ENCODE data around the gene LMBRD2. TPM values are rescaled to one million over a fixed set of nuclear protein-coding genes. Genes with fewer than 3 reads are reported as not detected.

LMBRD2 gene
- total RNA-seq, 1 donor from 2014 or later = 6.4 TPM

DNA sequence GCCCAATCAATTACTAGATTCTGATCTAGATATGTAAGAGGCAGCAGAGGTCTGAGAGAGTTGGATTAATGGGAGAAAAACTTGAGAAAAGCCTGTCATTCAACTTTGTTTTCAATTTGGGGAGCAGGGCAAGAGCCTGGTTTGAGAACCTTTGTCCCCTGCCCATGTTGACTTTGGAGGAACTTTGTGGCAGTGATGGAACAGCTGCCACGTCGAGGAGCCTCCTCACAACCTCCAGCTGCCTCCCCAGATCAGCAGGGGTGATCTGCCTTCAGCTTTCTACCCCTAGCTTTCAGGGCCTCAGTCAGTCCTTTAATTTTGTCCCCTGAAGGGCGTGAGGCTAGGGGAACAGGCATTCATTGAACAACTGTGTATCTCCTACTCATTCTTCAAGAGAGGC is 8.9 kb upstream of the LMBRD2 start:
- Mint-ChIP-seq H3K27me3 (ENCODE audit: low read depth, unreplicated experiment) (no peaks in the 10 kb centered on the region), H3K36me3 (ENCODE audit: low read depth, unreplicated experiment) (peaks cover 7% of the 10 kb centered on the region), H3K4me3 (ENCODE audit: unreplicated experiment) (no peak overlapping the region), H3K27ac (ENCODE audit: unreplicated experiment) (no peak overlapping the region), H3K9me3 (ENCODE audit: unreplicated experiment) (peaks cover 1% of the 10 kb centered on the region), H3K4me1 (ENCODE audit: low read depth, unreplicated experiment) (peaks cover 27% of the 10 kb centered on the region)
- Histone ChIP-seq H2AFZ (ENCODE audit: low read depth, low read length) (no peak overlapping the region), H3K27ac (ENCODE audit: low read depth, low read length) (no peak overlapping the region), H3K27me3 (ENCODE audit: insufficient read depth, low read length) (no peaks in the 10 kb centered on the region), H3K9me3 (ENCODE audit: insufficient read depth, low read depth, low read length) (no peaks in the 10 kb centered on the region), H3K9ac (ENCODE audit: low read length) (no peak overlapping the region), H3K4me2 (ENCODE audit: low read length) (no peak overlapping the region), H3K36me3 (ENCODE audit: insufficient read depth, low read length) (peaks cover 36% of the 10 kb centered on the region), H4K20me1 (ENCODE audit: insufficient read depth, low read length) (peaks cover 36% of the 10 kb centered on the region), H3K79me2 (ENCODE audit: insufficient read depth, low read length) (peaks cover 75% of the 10 kb centered on the region), H3K4me3 (ENCODE audit: insufficient read depth, low read depth, low read length) (no peak overlapping the region), H3K4me1 (ENCODE audit: insufficient read depth, low read length) (peaks cover 8% of the 10 kb centered on the region)
- DNase-seq (ENCODE audit: low read depth) (no peak), FAIRE-seq (no peak)
- TF ChIP-seq EZH2 (IDR thresholded peaks at IDR 0.05; ENCODE audit: insufficient read depth, low read length) = no peak
- TF ChIP-seq, protein P1, sequence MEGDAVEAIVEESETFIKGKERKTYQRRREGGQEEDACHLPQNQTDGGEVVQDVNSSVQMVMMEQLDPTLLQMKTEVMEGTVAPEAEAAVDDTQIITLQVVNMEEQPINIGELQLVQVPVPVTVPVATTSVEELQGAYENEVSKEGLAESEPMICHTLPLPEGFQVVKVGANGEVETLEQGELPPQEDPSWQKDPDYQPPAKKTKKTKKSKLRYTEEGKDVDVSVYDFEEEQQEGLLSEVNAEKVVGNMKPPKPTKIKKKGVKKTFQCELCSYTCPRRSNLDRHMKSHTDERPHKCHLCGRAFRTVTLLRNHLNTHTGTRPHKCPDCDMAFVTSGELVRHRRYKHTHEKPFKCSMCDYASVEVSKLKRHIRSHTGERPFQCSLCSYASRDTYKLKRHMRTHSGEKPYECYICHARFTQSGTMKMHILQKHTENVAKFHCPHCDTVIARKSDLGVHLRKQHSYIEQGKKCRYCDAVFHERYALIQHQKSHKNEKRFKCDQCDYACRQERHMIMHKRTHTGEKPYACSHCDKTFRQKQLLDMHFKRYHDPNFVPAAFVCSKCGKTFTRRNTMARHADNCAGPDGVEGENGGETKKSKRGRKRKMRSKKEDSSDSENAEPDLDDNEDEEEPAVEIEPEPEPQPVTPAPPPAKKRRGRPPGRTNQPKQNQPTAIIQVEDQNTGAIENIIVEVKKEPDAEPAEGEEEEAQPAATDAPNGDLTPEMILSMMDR (IDR thresholded peaks at IDR 0.05; ENCODE audit: insufficient read depth, low read depth, low read length) = no peak

DNA sequence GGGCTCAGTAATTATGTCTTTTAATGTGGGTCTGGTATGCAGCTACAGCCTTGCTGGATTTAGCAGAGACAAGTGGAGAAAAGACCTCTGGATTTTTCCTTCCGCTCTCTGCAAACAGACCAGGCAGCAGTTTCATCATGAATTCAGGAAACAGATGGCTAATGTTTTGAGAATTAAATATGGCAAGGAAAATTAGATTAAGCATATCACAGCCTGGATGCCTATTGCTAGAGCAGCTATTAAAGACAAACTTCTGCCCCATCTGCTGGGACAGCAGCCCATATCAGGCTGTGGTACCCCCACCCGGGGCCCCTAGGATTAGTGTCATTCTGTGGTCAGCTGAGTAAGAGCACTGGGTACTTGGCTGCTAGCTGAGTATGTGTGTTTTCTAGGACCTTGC is 6.5 kb upstream of the LMBRD2 start:
- no peak for FAIRE-seq
- Histone ChIP-seq H3K79me2 (ENCODE audit: insufficient read depth, low read length) (peaks cover 84% of the 10 kb centered on the region), H3K9me3 (ENCODE audit: insufficient read depth, low read depth, low read length) (no peaks in the 10 kb centered on the region), H3K4me2 (ENCODE audit: low read length) (no peak overlapping the region), H3K27me3 (ENCODE audit: insufficient read depth, low read length) (no peaks in the 10 kb centered on the region), H3K4me1 (ENCODE audit: insufficient read depth, low read length) (peaks cover 15% of the 10 kb centered on the region), H3K27ac (ENCODE audit: low read depth, low read length) (no peak overlapping the region), H3K36me3 (ENCODE audit: insufficient read depth, low read length) (peaks cover 23% of the 10 kb centered on the region), H4K20me1 (ENCODE audit: insufficient read depth, low read length) (peaks cover 24% of the 10 kb centered on the region), H2AFZ (ENCODE audit: low read depth, low read length) (no peak overlapping the region), H3K4me3 (ENCODE audit: insufficient read depth, low read depth, low read length) (no peak overlapping the region), H3K9ac (ENCODE audit: low read length) (no peak overlapping the region)
- Mint-ChIP-seq H3K27ac (ENCODE audit: unreplicated experiment) (peak overlapping the region; percentile 29), H3K36me3 (ENCODE audit: low read depth, unreplicated experiment) (peaks cover 11% of the 10 kb centered on the region), H3K9me3 (ENCODE audit: unreplicated experiment) (peaks cover 3% of the 10 kb centered on the region), H3K4me1 (ENCODE audit: low read depth, unreplicated experiment) (peaks cover 37% of the 10 kb centered on the region), H3K4me3 (ENCODE audit: unreplicated experiment) (no peak overlapping the region), H3K27me3 (ENCODE audit: low read depth, unreplicated experiment) (no peaks in the 10 kb centered on the region)
- no peak for TF ChIP-seq EZH2 (IDR thresholded peaks at IDR 0.05; ENCODE audit: insufficient read depth, low read length)
- TF ChIP-seq, protein P1 (IDR thresholded peaks at IDR 0.05; ENCODE audit: insufficient read depth, low read depth, low read length) = no peak
- no peak for DNase-seq (ENCODE audit: low read depth)

DNA sequence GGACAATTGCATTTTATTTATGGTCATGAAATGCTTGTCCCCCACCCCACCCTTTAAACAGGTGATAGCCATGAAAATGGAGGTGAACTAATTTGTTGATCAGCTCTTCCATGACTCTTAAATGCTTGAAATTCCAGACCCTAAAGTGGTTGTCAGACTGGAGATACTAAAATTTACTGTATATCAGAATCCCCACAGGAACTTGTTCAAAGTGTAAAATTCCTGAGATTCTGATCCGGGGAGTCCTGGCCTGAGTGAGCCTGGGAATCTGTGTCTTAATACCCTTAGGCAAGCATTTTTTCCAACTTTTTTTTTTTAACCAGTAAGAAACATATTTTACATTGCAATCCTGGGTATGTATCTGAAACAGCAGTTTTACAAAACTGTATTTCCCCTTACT is 4.9 kb upstream of the LMBRD2 start:
- H4K20me1 ChIP-seq (ENCODE audit: insufficient read depth, low read length) = peaks cover 21% of the 10 kb centered on the region
- peaks cover 37% of the 10 kb centered on the region for H3K4me1 Mint-ChIP-seq (ENCODE audit: low read depth, unreplicated experiment)
- peak overlapping the region; percentile 15 for H3K9ac ChIP-seq (ENCODE audit: low read length)

More for the DNA sequence above, 4.9 kb upstream of the LMBRD2 start:
- Mint-ChIP-seq H3K4me3 (ENCODE audit: unreplicated experiment) (peak overlapping the region; percentile 52), H3K27ac (ENCODE audit: unreplicated experiment) (peak overlapping the region; percentile 91), H3K9me3 (ENCODE audit: unreplicated experiment) (peaks cover 2% of the 10 kb centered on the region), H3K27me3 (ENCODE audit: low read depth, unreplicated experiment) (no peaks in the 10 kb centered on the region), H3K36me3 (ENCODE audit: low read depth, unreplicated experiment) (peaks cover 10% of the 10 kb centered on the region)
- Histone ChIP-seq H3K4me3 (ENCODE audit: insufficient read depth, low read depth, low read length) (no peak overlapping the region), H3K4me2 (ENCODE audit: low read length) (peak overlapping the region; percentile 34), H3K36me3 (ENCODE audit: insufficient read depth, low read length) (peaks cover 18% of the 10 kb centered on the region), H3K27ac (ENCODE audit: low read depth, low read length) (peak overlapping the region; percentile 35), H3K4me1 (ENCODE audit: insufficient read depth, low read length) (peaks cover 19% of the 10 kb centered on the region), H2AFZ (ENCODE audit: low read depth, low read length) (no peak overlapping the region), H3K79me2 (ENCODE audit: insufficient read depth, low read length) (peaks cover 81% of the 10 kb centered on the region), H3K9me3 (ENCODE audit: insufficient read depth, low read depth, low read length) (no peaks in the 10 kb centered on the region), H3K27me3 (ENCODE audit: insufficient read depth, low read length) (no peaks in the 10 kb centered on the region)
- TF ChIP-seq EZH2 (IDR thresholded peaks at IDR 0.05; ENCODE audit: insufficient read depth, low read length) = no peak
- TF ChIP-seq, protein P1 (IDR thresholded peaks at IDR 0.05; ENCODE audit: insufficient read depth, low read depth, low read length) = no peak
- FAIRE-seq (no peak), DNase-seq (ENCODE audit: low read depth) (peak; percentile 72)
